Endodermal cell (in vitro differentiated cells): ENCODE data around the gene EXOC8. TPM values are rescaled to one million over a fixed set of nuclear protein-coding genes. Genes with fewer than 3 reads are reported as not detected.
A peak's percentile ranks its signal among the peaks of the same experiment; 100 is the strongest.

Source experiments
- DNase-seq: peaks from one replicate; pipeline ENCODE4 v3.0.0-alpha.2; 2017
- H3K27ac ChIP-seq: 2 replicates; pipeline ENCODE4 v1.5.1; 2013; ENCODE audit warnings: mild to moderate bottlenecking, low read depth, low read length, moderate library complexity
- H3K27me3 ChIP-seq: 2 replicates; pipeline ENCODE4 v1.6.1; 2013; ENCODE audit warnings: mild to moderate bottlenecking, low read length, moderate library complexity; ENCODE audit not compliant: insufficient read depth, control insufficient read depth, poor library complexity, severe bottlenecking
- H3K36me3 ChIP-seq: 2 replicates; pipeline ENCODE4 v1.7.0; 2013; ENCODE audit warnings: mild to moderate bottlenecking, low read length, moderate library complexity; ENCODE audit not compliant: control insufficient read depth, insufficient read depth
- H3K4me1 ChIP-seq: one replicate; pipeline ENCODE4 v1.7.0; 2013; ENCODE audit warnings: low read length; ENCODE audit not compliant: control insufficient read depth, insufficient read depth
- H3K4me3 ChIP-seq: 2 replicates; pipeline ENCODE4 v1.5.1; 2013; ENCODE audit warnings: mild to moderate bottlenecking, low read length, moderate library complexity
- H3K9ac ChIP-seq: 2 replicates; pipeline ENCODE4 v1.6.1; 2013; ENCODE audit warnings: mild to moderate bottlenecking, low read length, moderate library complexity; ENCODE audit not compliant: poor library complexity, severe bottlenecking; ENCODE audit errors: extremely low read depth
- H3K9me3 ChIP-seq: 2 replicates; pipeline ENCODE4 v1.6.1; 2013; ENCODE audit warnings: mild to moderate bottlenecking, low read length, moderate library complexity; ENCODE audit not compliant: control insufficient read depth
- H3K27ac Mint-ChIP-seq: 2 replicates; pipeline ENCODE4 v1.8.0; 2020; ENCODE audit warnings: mixed read lengths
- H3K27me3 Mint-ChIP-seq: 2 replicates; pipeline ENCODE4 v1.8.0; 2021; ENCODE audit warnings: mild to moderate bottlenecking, mixed read lengths; ENCODE audit not compliant: insufficient read depth
- H3K36me3 Mint-ChIP-seq: 2 replicates; pipeline ENCODE4 v1.8.0; 2020; ENCODE audit warnings: low read depth, mixed read lengths
- H3K4me1 Mint-ChIP-seq: 2 replicates; pipeline ENCODE4 v1.8.0; 2020; ENCODE audit warnings: mixed read lengths
- H3K4me3 Mint-ChIP-seq: 2 replicates; pipeline ENCODE4 v1.8.0; 2020; ENCODE audit warnings: mild to moderate bottlenecking, moderate library complexity, mixed read lengths
- H3K9me3 Mint-ChIP-seq: 2 replicates; pipeline ENCODE4 v1.8.0; 2020; ENCODE audit warnings: mild to moderate bottlenecking, mixed read lengths
- CTCF ChIP-seq: fragments of 200-600 bp; sonication (generic); conservative IDR thresholded peaks from 2 replicates; pipeline ENCODE4 v1.5.0; 2021; ENCODE audit warnings: antibody characterized with exemption, mild to moderate bottlenecking
- WGBS, 2 experiments: methylation state at CpG; one replicate each; pipeline versions ENCODE4 v1.1.5 to v1.1.7; 2013; ENCODE audit warnings: missing lambda C conversion rate in 2 of 2, mixed read lengths in 1 of 2; ENCODE audit not compliant: insufficient coverage in 1 of 2, insufficient read length in 1 of 2; 5-methylcytosine and 5-hydroxymethylcytosine counted together
- total RNA-seq, 2 donors: library from RNA; stranded (reverse); fragmentation: NEBNext Ultra II Directional in 1 of 2; extraction: Animal tissue kit (Norgen Biotek cat#: 25700) in 1 of 2; gene quantifications; 2 replicates in 1 of 2; 3 replicates in 1 of 2; pipeline ENCODE4 v1.2.1, GENCODE V29; 2021

The EXOC8 gene
- total RNA-seq, 2 donors from 2014 or later = 9.9 to 13.1 TPM

GRCh38 chr1:231312432-231312788 lies 25.2 kb downstream of the EXOC8 start:
- 88 to 100% methylated on average over 2 to 5 of the region's 5 CpGs for WGBS, 2 experiments
- Mint-ChIP-seq H3K4me3 (no peak overlapping the region), H3K9me3 (no peaks in the 10 kb centered on the region), H3K36me3 (no peaks in the 10 kb centered on the region), H3K4me1 (no peaks in the 10 kb centered on the region), H3K27me3 (peaks cover 9% of the 10 kb centered on the region), H3K27ac (no peak overlapping the region)
- Histone ChIP-seq H3K27ac (no peak overlapping the region), H3K27me3 (no peaks in the 10 kb centered on the region), H3K36me3 (no peaks in the 10 kb centered on the region), H3K4me3 (no peak overlapping the region), H3K4me1 (no peaks in the 10 kb centered on the region), H3K9me3 (no peaks in the 10 kb centered on the region), H3K9ac (no peak overlapping the region)
- DNase-seq = peak; percentile 20
- no peak for TF ChIP-seq CTCF

- no peaks in the 10 kb centered on the region for H3K4me1 ChIP-seq
- H3K36me3 Mint-ChIP-seq = no peaks in the 10 kb centered on the region
- no peak overlapping the region for H3K27ac ChIP-seq
- TF ChIP-seq CTCF = no peak
- DNase-seq = peak; percentile 10
- H3K4me3 Mint-ChIP-seq = no peak overlapping the region
- no peaks in the 10 kb centered on the region for H3K9me3 Mint-ChIP-seq
- H3K36me3 ChIP-seq = no peaks in the 10 kb centered on the region
- no peaks in the 10 kb centered on the region for H3K4me1 Mint-ChIP-seq
- WGBS, 2 experiments = 88 to 92% methylated on average over 3 to 8 of the region's 8 CpGs
- no peak overlapping the region for H3K9ac ChIP-seq
- no peaks in the 10 kb centered on the region for H3K27me3 ChIP-seq
- H3K4me3 ChIP-seq = no peak overlapping the region
- H3K27me3 Mint-ChIP-seq = peaks cover 9% of the 10 kb centered on the region
- no peak overlapping the region for H3K27ac Mint-ChIP-seq
- no peaks in the 10 kb centered on the region for H3K9me3 ChIP-seq
Observed at GRCh38 chr1:231311720-231312431, 25.8 kb downstream of the EXOC8 start.

- H3K4me1 Mint-ChIP-seq = no peaks in the 10 kb centered on the region
- peak; percentile 21 for DNase-seq
- WGBS, 2 experiments = 85 to 94% methylated on average over 8 to 10 of the region's 10 CpGs
- peaks cover 9% of the 10 kb centered on the region for H3K27me3 Mint-ChIP-seq
- H3K4me3 Mint-ChIP-seq = no peak overlapping the region
- Histone ChIP-seq H3K9me3 (no peaks in the 10 kb centered on the region), H3K9ac (no peak overlapping the region), H3K27me3 (no peaks in the 10 kb centered on the region), H3K4me1 (no peaks in the 10 kb centered on the region), H3K27ac (no peak overlapping the region), H3K36me3 (no peaks in the 10 kb centered on the region), H3K4me3 (no peak overlapping the region)
- no peak for TF ChIP-seq CTCF
- H3K27ac Mint-ChIP-seq = no peak overlapping the region
- no peaks in the 10 kb centered on the region for H3K9me3 Mint-ChIP-seq
- no peaks in the 10 kb centered on the region for H3K36me3 Mint-ChIP-seq
Observed at GRCh38 chr1:231310391-231310934, 27.2 kb downstream of the EXOC8 start.
